GM21717 (cell line): ENCODE measurements around the gene HPCAL1.

Source experiments
- ATAC-seq: cut with Tn5 transposase; IDR thresholded peaks from one replicate; pipeline ENCODE4 v1.9.1; 2021; ENCODE audit warnings: mild to moderate bottlenecking, moderate library complexity; ENCODE audit not compliant: unreplicated experiment

Gene HPCAL1

GRCh38 chr2:10300997-10301940 lies 1.4 kb upstream of the HPCAL1 start:
- ATAC-seq: no peak

GRCh38 chr2:10301941-10302478 lies 694 bp upstream of the HPCAL1 start:
- no peak for ATAC-seq

DNA sequence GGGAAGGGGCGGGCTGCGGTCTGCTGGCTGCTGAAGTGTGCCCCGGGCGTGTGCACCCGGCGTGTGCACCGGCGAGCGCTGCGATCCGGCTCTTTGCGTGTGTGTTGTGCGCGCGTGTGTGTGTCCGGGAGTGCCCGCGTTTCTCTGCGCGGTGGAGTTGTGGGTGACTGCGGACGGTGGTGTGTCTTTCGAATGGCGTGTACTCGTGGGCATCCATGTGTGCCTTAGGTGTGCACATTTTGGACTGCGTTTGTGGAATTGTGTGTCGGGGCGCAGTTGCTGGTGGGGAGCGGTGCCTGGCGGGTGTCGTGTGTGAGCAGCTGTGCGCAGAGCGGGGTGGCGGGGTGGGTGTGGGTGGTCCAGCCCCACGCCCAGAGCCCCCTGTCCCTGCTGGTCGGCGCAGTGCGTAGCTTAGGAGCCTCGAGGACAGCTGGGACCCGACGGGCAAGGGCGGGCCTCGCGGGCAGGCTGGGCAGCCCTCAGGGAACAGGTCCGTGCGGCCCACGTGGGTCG lies 533 bp downstream of the HPCAL1 start:
- peak; percentile 15 for ATAC-seq

- ATAC-seq: no peak
These were observed 1.1 kb downstream of the HPCAL1 start for GRCh38 chr2:10303694-10304378.

DNA sequence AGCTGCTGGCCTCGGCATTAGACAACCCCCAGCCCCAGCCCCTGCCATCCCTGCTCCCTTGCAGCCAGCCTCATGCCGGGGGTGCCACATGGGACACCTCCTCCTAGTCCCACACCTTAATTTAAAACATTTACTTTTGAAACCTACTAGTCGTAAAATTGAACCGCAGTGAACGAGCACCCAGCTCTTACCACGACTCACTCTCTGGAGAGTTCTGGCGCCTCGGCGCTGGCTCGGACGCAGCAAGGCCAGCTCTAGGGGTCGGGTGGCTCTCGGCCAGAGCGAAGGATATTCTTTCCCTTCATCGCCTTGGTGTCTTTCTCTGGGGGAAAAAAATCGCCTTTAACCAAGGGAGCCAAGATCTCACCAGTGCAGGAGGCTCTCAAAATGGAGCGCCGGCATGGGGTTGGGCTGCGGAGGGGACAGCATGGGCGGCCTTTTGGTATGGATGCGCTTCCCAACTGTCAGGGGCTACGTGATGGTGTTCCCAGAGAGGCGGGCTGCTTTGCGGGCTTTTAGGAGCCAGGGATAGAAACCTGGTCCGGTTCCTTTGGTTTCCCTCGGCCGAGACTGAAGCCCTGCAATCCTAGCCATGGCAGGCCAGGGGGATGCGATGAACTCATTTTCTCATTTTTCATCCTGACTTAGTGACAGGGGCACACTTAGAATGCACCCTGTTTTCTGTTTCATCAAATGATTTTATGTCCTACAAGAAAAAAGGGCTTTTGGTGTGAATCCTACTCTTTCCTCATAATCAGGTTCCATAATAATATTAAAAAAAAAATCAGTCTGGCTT lies 2.0 kb downstream of the HPCAL1 start:
- ATAC-seq: no peak

GRCh38 chr2:10305254-10305635 lies 2.5 kb downstream of the HPCAL1 start:
- ATAC-seq: no peak

GRCh38 chr2:10305715-10306114 lies 3.0 kb downstream of the HPCAL1 start:
- ATAC-seq: no peak

GRCh38 chr2:10306901-10307463 lies 4.3 kb downstream of the HPCAL1 start:
- no peak for ATAC-seq

DNA sequence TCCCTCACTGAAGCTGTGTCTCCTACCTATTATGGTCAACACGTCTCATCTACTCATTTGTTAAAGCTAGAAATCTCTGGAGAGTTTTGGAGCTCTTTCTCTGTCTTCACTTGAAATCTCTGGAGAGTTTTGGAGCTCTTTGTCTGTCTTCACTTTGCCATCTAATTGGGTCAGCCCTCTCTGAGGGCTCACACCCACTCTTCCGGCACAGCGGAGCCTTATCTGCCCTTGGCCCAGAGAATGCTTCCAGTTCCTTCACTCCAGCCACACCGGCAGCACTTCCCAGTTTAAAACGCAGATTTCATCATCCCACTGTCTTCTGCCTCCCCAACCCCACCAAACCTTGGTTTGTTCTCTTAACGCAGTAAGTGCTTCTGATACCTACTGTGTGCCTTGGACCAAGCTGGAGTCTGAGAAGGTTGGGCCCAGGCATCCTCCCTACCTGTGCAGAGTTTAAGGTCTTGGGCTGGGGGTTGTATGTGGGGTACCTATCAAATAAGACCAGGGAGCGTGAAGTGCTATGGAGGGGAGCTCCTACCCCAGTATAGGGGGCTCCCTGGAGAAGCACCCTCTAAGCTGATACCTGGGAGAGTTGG lies 5.0 kb downstream of the HPCAL1 start:
- ATAC-seq: no peak

DNA sequence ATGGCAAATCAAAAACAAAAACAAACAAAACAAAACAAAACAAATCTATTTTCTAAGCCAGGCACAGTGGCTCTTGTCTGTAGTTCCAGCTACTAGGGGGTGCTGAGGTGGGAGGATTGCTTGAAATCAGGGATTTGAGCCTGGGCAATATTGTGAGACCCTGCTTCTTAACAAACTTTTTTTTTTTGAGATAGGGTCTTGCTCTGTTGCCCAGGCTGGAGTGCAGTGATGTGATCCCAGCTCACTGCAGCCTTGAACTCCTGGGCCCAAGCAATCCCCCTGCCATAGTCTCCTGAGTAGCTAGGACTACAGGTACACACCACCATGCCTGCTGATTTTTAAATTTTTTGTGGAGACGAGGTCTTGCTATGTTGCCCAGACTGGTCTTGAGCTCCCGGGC lies 6.2 kb downstream of the HPCAL1 start:
- no peak for ATAC-seq

- ATAC-seq: no peak
These were observed 6.6 kb downstream of the HPCAL1 start for GRCh38 chr2:10309286-10309685.

- ATAC-seq: no peak
These were observed 7.7 kb downstream of the HPCAL1 start for GRCh38 chr2:10310309-10310888.

DNA sequence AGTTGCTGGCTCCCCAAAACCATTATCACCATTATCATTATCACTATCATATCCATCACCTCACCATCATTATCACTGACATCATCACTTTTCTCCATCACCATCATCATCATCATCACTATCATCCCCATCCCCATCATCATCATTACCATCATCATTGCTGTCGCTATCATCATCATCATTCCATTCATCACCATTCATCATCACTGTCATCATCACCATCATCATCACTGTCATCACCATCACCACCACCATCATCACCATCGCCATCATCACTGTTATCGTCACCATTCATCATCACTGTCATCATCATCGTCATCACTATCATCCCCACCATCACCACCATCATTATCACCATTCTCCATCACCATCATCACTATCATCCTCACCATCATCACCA lies 9.0 kb downstream of the HPCAL1 start:
- no peak for ATAC-seq

DNA sequence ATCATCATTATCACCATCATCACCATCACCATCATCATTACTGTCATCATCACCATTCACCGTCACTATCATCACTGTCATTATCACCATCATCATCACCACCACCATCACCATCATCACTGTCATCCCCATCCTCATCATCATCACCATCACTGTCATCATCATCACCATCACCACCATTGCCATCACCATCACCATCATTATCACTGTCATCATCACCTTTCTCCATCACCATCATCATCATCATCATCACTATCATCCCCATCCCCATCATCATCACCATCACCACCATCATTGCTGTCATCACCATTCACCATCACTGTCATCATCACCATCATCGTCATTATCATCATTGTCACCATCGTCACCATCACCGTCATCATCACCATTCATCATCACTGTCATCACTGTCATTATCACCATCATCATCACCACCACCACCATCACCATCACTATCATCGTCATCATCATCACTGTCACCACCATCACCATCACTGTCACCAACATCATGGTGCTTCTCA lies 9.8 kb downstream of the HPCAL1 start:
- ATAC-seq: no peak

DNA sequence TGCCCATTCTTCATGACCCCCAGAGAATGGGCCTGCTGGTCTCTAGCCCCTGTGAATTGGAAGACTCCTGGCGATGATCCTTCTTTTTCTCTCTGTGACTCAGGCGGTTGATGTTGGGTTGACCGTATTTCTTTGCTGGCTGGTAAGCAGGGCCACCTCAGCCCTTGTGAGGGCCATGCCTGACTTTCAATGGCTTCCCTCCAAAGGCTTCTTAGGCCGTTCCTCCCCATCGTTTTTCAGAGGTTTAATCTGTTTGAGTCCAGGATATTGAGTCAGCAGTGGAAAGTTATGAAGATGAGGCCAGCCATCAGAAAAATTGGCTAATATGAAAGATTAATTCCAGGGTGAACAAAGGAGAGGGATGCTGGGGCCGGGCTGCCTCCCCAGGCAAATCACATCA lies 13.6 kb downstream of the HPCAL1 start:
- ATAC-seq: no peak

DNA sequence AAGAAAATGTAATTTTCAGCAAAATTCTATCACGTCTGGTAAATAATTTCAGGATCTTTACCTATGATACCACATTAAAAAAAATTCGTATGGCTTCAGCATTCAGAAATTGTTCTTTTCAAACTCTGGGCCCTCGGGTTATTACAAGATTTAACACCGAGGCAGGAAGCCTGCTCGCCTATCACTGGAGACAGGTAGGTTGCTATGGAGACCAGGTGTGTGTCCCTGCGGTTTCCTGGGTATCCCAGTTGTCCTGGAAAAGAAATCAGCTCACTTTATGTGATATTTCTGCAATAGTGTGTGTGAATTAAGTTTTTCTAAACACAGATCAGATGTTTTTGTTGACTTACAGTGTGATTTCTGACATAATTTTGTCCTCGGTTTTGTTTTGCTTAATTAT lies 14.2 kb downstream of the HPCAL1 start:
- no peak for ATAC-seq

DNA sequence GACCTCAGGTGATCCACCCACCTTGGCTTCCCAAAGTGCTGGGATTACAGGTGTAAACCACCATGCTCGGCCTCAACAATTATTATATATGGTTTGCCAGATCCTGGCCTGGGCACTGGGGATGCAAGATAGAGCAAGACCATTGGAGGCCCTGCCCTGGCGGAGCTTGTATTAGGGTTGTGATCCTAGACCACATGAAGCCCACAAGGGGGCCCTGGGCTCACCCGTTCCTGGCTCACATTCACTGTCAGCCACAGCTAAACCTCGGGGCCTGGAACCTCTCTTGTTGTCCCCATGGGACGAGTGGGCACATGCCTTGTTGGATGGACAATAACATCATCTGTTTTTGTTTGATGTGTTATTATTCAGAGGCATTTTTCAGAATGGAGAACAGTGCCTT lies 14.9 kb downstream of the HPCAL1 start:
- ATAC-seq: no peak

GRCh38 chr2:10318345-10318744 lies 15.6 kb downstream of the HPCAL1 start:
- ATAC-seq: no peak

DNA sequence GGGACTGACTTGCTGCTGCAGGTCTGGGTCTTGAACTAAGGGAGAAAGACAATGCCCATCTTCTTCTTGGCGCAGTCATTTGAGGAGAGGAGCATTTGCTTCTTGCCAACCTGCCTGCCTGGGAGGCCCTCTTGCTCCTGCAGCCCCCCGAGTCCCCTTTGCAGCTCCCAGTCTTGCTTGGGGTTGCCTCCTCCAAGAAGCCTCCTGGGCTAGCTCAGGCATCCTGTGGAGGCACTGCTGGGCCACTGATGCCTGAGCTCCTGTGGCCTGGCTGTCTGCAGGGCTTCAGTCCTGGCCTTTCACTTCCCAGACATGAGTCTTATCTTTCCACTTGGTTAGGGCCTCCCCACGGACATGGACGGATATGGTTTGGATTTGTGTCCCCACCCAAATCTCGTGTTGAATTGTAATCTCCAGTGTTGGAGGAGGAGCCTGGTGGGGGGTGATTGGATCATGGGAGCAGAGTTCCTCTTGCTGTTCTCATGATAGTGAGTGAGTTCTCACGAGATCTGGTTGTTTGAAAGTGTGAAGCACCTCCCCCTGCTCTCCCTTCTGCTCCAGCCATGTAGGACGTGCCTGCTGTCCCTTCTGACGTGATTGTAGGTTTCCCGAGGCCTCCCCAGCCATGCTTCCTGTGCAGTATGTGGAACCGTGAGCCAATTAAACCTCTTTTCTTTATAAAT lies 17.3 kb downstream of the HPCAL1 start:
- ATAC-seq: no peak
